HG02870 (cell line): ENCODE measurements around the gene SLC14A1.
A peak's percentile ranks its signal among the peaks of the same experiment; 100 is the strongest.

Experiments used
- ATAC-seq: cut with Tn5 transposase; IDR thresholded peaks from one replicate; pipeline ENCODE4 v1.9.1; 2021; ENCODE audit warnings: mild to moderate bottlenecking, moderate library complexity; ENCODE audit not compliant: unreplicated experiment

The SLC14A1 gene

DNA sequence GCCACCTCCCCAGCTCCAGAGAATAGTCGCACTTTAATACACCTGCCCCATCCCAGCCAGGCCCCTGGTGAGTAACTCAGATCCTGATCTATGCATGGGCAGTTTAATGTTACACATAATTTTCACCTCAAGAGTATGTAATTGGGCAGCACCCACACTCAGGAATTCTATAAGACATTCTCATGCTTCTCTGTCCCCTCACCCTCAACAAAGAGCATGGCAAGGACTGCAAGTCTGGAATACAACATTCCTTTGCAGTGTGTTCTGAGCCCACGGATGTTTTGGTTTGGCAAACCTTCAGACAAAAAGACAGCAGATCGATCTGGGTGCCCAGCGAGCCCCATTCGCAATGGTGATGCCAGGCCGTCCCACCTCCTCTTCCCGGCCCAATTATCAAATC lies 4.9 kb upstream of the SLC14A1 start:
- no peak for ATAC-seq

DNA sequence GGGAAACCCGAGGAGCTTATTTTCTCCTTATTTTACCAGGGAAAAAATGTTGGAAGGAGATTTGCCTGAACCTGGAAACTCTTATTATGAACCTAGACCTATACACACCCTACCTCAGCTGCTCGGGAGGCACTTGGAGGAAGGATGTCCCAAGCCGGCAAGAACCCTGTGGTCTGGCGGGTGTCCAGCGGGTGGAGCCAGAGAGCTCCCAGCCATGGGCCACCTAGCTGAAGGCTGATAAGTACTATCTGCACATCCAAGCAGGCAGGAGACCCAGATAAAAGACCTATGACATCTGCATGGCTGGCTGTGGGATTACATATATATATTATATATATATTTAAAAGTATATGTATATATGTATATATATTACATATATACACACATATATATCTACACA lies 1.1 kb upstream of the SLC14A1 start:
- ATAC-seq = peak; percentile 84

DNA sequence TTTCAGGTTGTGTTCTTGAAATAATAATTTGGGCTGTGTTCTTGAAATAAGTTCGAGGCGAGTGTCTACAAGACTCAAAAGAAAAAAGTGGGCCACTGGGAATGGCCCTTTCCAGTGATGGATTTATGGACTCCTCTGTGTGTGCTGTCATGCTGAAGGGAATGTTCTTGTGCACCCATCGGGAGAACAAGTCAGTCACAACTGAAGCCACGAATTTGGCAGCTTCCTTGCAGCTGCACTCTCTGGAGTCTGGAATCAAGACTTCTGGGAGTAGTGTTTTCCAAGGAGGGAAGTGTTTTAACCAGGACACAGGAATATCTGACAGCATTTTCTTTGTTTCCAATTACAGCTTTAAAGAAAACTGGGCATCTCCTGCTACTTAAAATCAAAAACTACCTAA lies 620 bp downstream of the SLC14A1 start:
- ATAC-seq = no peak

DNA sequence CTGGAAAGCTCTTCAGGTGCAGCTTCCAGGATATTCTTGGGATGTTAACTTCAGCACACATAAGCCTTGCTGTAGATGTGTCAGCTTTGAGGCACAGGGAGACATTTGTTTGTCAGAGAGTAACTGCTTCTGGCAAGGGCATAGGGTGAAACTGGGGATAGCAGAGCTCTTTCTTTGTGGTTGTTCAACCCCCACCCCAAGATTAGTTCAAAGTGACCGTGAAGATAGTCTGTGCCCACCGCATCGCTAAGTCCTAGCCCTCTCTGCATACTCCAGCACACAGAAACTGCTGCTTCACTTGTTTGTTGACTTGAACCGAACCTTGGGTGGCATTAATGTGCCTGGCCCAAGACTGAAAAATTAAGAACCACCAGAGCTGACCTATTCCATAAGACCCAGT lies 1.4 kb downstream of the SLC14A1 start:
- ATAC-seq = no peak

DNA sequence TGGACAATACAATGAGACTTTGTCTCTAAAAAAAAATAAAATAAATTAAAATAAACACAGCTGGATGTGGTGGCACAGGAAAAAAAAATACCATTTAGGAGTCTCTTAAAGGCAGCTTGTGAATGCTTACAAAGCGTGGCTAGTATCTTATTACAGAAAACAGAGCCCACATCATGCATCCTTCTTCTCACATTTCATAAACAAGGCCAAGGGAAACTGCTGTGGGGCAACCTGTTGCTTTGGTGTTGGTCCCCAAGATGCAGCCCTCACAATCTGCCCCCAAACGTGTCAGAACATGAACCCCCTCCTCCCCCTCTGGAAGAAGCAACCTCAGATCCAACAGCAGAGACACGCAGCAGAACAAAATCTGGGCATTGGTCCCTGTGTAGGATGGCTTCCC lies 2.6 kb downstream of the SLC14A1 start:
- ATAC-seq = no peak

DNA sequence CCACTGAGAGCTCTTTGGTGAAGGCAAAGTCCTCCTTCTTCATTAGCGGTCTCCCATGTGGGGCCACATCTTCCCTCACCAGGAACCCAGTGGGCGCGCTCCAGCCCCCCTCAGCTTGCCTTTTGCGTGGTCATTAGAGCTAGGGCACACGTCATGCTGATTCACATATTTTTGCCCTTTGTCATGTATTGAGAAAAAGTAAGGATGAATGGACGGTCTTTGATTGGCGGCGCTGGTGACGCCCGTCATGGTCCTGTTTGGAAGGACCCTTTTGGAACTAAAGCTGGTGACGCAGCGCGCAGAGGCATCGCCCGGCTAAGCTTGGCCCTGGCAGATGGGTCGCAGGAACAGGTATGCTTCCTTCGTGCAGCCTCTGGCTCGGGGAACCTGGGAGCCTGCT lies 3.1 kb downstream of the SLC14A1 start:
- ATAC-seq = no peak

DNA sequence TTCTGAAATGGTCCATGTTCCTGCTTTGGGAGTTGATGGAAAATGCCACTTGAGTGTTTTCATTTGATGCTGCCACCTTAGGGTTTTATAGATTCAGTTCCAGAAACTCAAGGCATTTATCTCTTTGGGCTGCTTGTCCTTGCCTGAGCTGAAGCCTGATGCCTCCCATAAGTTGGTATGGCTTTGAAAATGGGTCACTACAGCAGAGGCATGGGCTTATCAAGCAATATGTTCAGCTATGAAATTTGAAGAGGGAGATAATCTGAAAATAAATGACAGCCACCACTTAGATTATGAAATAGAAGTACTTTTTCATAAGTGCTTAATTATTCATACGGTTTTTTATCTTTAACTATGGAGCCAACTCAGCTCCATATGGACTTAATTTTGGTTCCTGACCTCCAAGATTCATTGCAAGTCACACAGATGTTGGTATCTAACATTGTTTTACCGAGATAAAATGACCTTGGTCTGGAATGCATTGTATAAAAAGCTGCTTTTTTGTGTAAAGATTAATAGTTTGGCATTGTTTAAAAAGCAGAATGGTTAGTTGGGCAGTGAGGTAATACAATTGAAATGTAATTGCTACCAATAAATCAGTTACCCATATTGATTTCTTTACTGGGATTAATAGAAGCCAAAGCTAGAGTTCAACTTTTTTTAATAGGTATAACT lies 4.5 kb downstream of the SLC14A1 start:
- ATAC-seq = no peak

DNA sequence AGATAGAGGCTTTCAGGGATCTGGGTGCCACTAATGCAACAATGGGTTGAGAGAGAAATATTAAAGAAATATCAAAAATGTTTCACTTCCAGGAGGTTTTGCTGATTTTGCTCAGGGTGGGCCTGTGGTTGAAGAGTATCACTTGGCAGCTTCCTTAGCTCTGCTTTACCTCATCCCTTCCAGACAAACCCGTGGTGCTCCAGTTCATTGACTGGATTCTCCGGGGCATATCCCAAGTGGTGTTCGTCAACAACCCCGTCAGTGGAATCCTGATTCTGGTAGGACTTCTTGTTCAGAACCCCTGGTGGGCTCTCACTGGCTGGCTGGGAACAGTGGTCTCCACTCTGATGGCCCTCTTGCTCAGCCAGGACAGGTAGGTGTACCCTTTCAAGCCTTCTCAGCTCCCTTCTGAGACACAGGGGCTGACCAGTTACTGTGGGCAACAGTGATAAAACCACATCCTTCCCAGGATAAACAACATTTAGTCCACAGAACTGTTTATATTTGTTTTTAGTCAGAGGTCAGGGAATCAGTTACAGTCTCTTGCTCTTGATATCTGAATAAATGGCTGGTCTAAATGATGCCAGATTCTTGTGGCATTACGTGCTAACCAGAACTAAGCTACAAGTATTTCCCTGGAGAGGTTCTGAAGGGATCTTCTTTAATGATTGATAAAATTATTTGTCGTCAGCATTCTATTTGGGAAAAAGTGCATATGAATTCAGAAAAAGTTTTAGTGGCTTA lies 7.0 kb downstream of the SLC14A1 start:
- ATAC-seq = no peak

DNA sequence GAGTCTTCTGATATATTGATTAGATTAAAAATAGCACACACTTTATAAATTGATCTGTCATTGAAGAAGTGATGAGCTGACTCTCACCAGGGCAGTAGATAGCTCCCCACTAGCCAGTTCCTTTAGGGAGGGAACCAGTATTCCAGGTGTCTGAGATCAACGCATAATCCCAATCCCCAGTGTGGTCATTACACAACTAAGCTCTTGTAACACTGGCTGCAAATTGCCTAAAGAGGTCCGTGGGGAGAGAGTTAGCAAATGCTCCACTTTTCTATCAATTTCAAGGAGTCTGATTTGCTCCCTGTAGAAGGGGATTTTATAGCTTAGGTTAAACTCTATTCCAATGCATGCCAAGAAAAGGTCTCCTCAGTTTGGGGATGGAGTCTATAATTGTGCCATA lies 7.7 kb downstream of the SLC14A1 start:
- ATAC-seq = no peak

DNA sequence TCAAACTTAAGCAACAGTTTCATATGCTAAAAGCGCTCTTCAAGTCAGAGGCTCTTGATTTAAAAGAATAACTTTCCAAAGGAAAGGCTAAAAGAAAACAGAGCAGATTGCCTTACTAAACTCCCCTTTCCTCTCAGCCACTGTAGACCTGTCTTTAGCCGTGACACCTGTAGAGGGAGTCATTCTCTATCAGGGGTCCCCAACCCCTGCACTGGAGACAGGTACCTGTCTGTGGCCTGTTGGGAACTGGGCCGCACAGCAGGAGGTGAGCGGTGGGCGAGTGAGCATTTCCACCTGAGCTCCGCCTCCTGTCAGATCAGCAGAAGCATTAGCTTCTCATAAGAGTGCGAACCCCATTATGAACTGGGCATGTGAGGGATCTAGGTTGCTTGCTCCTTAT lies 9.6 kb downstream of the SLC14A1 start:
- no peak for ATAC-seq

DNA sequence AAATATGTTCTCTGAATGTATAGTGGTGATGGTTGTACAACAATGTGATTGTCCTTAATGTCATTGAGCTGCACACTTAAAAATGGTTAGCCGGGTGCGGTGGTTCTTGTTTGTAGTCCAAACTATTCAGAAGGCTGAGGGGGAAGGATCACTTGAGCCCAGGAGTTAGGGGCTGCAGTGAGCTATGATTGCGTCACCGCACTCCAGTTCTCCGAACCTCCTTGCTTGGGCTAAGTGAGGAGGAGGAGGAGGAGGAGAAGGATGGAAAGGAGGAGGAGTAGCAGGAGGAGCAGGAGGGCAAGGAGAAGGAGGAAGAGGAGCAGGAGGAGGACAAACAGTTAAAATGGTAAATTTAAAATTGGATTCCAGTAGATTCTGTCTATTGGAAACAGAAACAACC lies 10.5 kb downstream of the SLC14A1 start:
- no peak for ATAC-seq

DNA sequence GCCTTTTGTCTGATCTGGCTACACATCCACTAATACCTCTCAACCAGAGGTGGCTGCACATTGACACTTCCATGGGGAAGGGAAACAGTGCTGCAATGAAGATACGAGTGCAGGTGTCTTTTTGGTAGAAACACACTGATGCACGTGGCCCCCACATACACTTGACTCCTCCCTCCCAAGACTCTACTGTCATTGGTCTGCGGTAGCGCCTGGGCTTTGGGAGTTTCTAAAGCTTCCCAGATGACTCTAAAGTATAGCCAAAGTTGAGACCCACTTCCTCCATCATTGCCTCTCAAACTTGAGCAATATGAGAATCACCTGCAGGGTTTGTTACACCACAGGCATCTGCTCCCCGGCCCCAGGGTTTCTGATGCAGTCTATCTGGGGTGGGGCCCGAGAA lies 11.0 kb downstream of the SLC14A1 start:
- ATAC-seq = no peak

DNA sequence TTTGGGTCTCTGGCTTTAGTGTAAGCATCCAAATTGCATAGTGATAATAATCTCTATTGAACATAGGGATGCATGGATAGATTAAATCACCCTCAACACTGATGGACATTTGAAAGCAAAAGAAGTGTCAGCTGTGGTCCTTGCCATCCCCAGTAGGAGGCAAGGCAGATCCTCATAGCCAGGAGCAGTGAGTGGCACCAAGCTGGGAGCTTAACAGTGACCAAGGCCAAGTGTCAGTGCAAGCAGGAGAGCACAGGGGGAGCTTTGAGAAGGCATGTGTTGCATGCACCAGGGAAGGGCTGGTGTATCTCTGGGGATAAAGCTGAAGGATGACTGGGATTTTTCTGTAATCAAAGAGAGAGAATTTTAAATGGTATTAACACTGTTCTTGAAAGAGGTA lies 14.7 kb downstream of the SLC14A1 start:
- ATAC-seq = no peak

DNA sequence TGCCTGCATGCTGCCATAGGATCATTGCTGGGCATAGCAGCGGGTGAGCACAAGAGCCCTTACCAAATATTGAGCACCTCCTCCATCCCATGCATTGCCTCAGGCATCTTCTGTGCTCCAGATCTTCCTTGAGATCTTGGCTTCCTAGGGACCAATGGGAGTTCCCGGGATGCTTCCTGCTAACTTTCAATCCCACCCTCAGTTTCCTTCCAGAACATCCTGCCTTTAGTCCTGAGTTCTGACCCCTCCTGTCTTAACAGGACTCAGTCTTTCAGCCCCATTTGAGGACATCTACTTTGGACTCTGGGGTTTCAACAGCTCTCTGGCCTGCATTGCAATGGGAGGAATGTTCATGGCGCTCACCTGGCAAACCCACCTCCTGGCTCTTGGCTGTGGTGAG lies 15.3 kb downstream of the SLC14A1 start:
- ATAC-seq = no peak

DNA sequence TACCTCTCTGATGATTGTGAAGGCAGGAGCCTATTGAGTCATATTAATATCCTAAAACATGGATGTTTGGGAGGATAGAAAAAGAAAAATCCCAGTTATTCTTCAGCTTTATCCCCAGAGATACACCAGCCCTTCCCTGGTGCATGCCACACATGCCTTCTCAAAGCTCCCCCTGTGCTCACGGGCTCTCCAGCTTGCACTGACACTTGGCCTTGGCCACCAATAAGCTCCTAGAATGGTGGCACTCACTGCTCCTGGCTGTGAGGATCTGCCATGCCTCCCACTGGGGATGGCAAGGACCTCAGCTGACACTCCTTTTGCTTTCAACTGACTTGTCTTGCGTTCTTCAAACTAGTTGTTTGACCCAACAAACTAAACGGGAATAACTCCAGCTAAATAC lies 15.9 kb downstream of the SLC14A1 start:
- ATAC-seq = no peak

DNA sequence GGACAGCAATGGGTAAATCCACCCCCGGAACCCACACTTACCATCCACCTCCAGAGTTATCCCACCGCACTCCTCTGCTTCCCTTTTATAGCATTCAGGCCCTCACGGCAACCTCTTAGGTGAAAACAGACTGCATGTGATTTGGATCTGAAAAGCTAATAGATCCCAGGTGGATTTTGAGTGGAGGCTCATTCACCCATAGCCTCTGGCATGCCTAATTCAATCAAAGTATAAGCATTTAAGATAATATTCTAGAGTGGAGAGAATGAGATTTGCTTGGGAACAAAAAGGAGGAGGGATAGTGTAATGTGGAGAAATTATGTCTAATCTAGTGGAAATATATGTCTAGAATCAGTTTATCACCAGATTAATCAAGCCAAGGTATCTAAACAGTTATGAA lies 17.1 kb downstream of the SLC14A1 start:
- no peak for ATAC-seq

DNA sequence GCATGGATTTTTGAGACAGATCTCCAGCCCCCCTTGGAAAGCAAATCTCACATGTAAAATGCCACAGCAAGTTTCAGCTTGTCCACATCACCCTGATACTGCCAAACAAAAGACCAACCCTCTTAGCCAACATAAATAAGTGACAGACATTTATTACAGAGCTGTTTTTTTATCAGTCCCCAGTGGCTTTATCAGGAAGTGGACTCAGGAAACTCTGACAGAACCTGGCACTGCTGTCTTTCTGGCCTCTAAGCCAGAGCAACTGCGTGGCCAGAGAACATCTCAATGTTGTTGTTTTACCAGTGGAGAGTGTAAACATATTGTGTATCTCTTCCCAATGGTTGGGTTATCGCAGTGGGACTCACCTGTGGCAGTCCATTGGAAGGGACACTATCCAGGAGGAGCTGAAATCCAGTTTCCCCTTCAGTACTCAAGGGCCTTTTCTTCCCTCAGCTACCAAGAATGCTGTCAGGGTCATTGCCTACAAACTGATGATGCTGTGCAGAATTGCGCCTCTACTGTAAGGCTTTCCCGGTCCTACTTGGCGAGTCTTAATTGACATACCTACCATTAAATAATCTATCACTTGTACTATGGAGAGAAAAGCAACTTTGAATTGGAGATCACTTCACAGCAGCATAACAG lies 22.0 kb downstream of the SLC14A1 start:
- no peak for ATAC-seq

DNA sequence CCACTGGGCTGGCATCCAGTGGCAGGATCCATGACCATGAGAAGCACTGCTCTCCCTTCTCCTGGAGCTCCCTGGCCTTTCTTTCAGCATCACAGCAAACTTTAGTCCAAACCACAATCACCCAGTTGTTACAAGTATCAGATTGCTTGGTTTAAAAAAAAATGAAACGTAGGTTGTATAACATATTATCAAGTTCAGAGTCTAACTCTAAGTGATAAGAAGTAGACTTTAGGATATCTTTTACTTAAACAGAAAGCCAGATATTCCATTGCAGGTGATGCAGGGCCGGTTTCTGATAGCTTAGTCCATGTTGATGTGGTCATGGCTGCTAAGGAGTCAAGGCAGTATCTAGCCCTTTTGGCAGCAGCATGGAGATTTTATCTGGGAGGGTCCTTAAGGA lies 24.5 kb downstream of the SLC14A1 start:
- no peak for ATAC-seq

DNA sequence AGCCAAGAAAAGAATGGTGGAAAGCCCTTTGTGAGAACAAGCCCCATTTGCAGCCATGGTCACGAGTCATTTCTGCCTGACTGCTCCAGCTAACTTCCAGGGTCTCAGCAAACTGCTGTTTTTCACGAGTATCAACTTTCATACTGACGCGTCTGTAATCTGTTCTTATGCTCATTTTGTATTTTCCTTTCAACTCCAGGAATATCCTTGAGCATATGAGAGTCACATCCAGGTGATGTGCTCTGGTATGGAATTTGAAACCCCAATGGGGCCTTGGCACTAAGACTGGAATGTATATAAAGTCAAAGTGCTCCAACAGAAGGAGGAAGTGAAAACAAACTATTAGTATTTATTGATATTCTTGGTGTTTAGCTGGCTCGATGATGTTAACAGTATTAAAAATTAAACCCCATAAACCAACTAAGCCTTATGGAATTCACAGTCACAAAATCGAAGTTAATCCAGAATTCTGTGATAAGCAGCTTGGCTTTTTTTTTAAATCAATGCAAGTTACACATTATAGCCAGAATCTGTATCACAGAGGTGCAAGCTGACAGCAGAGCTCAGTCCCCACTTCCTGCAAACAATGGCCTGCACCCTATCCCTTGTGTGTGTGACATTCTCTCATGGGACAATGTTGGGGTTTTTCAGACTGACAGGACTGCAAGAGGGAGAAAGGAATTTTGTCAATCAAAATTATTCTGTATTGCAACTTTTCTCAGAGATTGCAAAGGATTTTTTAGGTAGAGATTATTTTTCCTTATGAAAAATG lies 26.1 kb downstream of the SLC14A1 start:
- ATAC-seq = no peak

DNA sequence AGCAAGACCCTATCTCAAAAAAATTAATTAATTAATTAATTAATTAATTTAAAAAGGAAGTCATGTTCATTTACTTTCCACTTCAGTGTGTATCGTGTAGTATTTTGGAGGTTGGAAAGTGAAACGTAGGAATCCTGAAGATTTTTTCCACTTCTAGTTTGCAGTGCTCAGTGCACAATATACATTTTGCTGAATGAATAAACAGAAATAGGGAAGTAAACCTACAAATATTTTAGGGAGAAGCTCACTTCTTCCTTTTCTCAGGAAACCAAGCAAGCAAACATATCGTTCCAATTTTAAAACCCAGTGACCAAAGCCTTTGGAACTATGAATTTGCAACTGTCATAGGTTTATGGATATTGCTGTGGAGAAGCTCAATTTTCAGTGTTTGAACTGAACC lies 27.8 kb downstream of the SLC14A1 start:
- ATAC-seq = no peak

DNA sequence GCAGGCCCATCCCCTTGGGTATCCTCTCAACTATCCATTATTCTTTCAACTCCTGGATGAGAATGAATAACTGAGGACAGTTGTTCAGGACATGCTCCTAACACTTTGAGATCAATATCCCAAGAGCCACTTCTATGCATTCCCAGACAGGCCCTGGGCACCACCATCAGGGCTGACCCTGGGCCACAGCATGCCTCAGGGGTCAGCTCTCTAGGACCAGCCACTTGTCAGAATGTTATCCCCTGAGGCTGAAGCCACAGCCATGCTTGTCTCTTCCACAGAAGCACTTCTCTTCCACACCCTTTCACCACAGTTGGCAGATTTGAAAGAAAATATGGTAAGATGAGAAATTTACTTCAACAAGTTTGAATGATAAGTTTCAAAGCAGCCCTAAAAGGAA lies 28.7 kb downstream of the SLC14A1 start:
- ATAC-seq = no peak

DNA sequence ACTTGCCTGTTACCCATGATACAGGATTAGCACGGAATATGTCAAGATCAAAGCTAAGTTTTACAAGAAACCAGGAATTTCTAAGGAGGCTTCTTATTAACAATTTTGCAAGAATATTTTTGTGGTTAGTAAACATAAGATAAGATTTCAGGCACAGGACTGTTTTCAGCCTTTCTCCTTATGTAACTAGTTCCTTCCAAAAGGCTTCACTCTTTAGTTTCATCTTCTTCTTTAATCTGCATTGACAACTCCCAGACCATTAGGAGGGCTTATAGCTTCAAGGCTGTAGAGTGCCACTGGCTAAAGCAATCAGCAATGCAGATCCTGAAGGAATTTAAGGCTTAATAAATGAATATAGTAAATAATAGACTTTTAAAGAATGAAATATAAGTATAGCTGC lies 29.3 kb downstream of the SLC14A1 start:
- ATAC-seq = no peak
